Epidermal melanocyte (primary cell): ENCODE measurements around the gene NWD2.

ENCODE experiments used
- DNase-seq: peaks from one replicate; pipeline ENCODE4 v3.0.0; 2011; ENCODE audit warnings: low spot score; ENCODE audit not compliant: insufficient read length

NWD2 gene

DNA sequence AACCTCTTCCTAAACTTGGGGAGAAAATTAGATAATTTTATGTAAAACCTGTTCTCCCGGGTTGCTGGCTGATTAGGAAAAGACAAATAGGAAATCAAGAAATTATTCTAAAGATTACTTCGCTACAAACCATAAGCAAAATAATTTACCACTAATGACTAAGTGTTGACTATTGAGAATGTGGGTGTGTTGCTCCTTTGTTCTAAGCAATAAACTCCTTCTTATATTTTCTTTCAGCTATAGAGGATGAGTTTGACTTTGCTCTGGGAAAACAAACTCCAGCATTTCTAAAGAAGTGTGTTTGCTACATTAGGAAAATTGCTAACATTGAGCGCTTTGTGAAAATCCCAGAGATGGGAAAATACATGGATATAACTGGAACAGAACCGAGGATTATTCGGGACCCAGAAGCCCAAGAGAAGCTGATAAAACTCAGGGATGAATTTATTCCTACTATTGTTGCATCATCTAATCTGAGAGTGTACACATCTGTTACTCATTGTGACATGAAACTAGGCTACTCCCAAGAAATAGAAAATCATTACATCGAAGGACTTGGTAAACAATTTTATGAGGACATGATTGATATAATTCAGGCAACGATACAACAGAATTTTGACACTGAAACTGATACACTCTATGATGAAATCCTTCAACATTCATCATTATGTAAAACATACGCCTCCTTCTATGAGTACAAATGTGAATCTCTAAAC is 194.2 kb downstream of the NWD2 start:
- DNase-seq = no peak

GRCh38 chr4:37439809-37440474 is 195.4 kb downstream of the NWD2 start:
- no peak for DNase-seq

- no peak for DNase-seq
These were observed 196.0 kb downstream of the NWD2 start for GRCh38 chr4:37440501-37440900.

- no peak for DNase-seq
These were observed 196.9 kb downstream of the NWD2 start for GRCh38 chr4:37441231-37442061.

- no peak for DNase-seq
These were observed 197.4 kb downstream of the NWD2 start for GRCh38 chr4:37442062-37442323.

DNA sequence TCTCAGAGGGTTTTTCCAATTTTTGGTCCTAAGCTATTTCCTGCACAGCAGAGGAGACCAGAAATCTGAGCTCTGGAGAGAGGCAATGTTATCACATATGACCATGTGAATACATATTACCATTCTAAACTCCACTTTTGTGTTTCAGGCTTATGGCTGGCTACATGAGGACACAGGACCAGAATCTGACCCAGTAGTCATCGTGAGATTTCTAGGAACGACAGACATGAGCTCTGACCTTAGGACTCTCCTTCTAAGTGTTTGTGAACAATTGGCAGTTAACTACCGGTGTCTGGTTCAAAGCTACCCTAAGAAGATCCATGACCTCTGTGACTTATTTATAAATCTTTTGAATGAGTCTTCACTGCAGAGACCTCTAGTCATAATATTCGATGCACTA is 198.6 kb downstream of the NWD2 start:
- no peak for DNase-seq

GRCh38 chr4:37445023-37445422 is 200.5 kb downstream of the NWD2 start:
- DNase-seq = no peak

GRCh38 chr4:37446016-37446415 is 201.5 kb downstream of the NWD2 start:
- no peak for DNase-seq

DNA sequence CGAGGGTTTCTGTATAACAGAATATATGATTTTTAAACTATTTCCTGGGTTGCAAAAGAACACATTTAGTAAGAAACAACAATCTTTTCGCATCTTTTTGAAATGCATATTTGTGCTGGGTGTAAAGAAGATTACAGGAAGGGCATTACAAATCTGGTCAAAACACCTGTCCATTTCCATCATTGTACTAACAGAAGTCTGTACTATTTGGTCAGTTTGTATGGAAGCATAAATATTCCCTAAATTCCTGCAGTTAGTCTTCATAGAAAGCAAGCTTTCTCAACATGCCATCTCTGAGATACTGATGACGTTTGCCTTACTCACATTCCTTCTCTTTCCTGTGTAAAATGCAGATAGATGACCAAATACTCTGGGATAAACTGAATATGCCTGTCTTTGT is 203.3 kb downstream of the NWD2 start:
- no peak for DNase-seq

DNA sequence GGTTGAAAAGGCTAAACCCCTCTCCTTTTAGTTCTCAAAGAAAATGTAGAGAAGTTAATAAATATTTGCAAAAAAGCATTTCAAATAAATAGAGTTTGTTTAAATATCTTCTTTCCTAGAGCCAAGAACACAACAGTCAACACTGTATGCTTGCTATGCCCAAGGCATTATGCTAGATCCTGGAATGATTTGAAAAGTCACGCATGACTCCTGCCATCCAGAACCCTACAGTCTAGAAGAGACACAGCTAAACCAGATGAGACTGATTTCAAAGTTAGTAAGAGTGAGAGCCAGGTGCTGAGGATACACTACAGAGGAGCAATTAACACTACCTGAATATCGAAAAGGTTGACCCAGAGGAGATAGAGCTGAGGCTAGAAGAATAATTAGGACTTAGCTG is 205.8 kb downstream of the NWD2 start:
- DNase-seq = no peak

- DNase-seq = no peak
These were observed 206.4 kb downstream of the NWD2 start for GRCh38 chr4:37450911-37451310.

DNA sequence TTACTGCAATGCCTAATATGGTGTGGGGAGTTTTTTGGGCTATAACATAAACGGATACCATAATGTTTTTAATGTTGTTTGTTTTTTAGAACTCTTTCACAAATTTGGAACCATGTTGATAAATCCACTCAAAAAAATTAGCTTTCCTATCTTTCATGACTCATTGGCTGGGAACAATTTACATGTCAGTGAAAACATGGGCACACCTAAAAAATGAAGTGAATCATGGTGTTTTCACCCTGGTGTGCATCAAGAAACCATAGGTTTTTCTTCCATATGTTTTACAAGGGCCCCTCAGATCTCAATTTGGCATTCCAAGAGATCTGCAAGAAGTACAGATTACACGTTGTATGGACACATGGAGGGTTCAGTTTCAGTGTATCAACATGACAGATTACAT is 207.1 kb downstream of the NWD2 start:
- no peak for DNase-seq

DNA sequence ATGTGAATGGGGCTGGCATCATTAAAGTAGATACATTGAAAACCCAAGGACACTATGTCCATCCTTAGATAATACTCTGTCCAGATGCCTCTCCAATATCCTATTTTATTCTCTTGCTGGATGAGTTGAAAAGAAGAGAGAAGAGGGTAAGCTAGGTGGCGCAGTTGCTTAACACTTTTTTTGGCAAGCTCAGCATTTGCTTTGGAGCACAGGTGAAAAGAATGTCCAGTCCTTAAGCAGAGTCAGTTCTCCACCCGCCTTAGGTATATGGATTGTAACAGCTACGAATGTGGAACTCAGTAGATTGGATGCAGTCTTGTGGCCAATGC is 208.4 kb downstream of the NWD2 start:
- DNase-seq = no peak

GRCh38 chr4:37453281-37453998 is 208.9 kb downstream of the NWD2 start:
- no peak for DNase-seq

GRCh38 chr4:37453999-37454800 is 209.7 kb downstream of the NWD2 start:
- DNase-seq = no peak

DNA sequence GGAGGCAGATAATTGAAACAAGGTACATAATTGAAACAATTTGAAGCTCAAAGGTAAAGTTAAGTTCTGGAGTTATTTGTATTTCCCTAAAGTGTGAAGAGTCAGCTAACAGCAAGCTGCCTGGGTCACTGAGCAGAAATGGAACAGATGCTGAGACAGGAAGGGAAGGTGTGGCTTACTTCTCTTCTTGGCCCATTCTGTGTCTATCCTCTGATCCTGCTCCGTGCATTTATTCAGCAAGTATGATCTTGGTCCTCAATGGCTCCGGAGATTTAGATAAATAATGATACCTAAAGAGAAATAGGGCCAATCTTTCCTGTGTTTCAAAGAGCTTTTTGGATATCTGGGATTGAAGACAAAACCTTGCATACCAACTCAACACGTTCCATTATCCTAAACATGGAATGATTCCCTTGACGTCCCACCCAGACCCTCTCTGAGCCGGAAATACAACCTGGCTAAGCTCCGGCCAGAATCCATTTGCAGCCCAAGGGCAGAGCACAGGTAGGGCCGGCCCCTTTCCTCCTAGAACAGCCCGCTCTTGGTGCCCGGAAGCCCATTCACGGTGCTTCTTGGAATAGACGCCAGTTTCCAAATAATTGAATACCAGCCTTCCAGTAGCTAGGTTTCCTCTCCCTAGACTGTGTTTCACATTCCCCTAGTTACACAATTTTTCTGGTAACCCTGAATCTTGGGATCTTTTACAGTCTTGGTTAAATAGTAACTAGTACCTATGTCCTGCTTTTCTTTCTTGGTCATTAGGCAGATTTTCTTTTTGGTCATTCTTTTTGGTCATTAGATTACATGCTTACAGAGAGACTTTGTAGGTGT is 211.0 kb downstream of the NWD2 start:
- no peak for DNase-seq

GRCh38 chr4:37461801-37462200 is 217.3 kb downstream of the NWD2 start:
- DNase-seq = no peak

GRCh38 chr4:37463033-37463856 is 218.7 kb downstream of the NWD2 start:
- no peak for DNase-seq

DNA sequence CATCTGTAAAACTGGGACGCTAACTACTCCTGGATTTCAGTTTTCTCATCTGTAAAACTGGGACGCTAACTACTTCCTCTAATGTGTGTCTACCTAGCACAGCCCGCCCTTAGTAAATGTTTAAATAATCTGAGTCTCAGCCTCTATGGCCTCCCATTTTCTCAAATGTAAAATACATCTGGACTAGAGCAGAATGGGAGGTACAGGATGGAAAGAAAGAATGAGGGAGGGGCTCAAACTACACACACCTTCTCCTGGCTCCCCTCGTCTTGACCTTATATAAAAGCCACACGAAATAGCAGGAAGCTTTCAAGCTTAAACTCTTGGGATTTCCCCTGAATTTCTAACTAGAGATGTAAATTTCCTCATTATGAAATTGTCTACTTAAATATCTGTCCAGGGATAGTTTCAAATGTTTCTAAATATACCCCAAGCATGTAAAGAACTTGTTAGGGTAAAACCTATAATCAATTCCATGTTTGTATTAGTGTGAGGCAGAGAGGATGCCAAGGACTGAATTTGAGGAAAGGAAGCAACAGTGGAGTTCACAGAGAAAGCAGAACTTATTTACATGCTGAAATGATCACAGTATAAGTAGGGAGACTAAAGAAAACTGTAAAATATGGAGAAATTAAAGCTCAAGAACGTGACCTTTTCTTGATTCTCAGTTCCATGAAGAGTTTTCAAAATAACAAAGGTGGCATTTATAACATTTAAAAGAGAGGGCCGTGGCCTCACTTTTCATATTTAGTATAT is 220.0 kb downstream of the NWD2 start:
- DNase-seq = no peak
